GM13976 (cell line): ENCODE data around the gene BACH2.

Source experiments
- DNase-seq: peaks from one replicate; pipeline ENCODE4 v3.0.0; 2012; ENCODE audit warnings: low spot score
- CTCF ChIP-seq: IDR thresholded peaks from 2 replicates; pipeline ENCODE4 v1.5.1; 2012; ENCODE audit warnings: borderline replicate concordance, mild to moderate bottlenecking; ENCODE audit not compliant: insufficient read depth; ENCODE audit errors: extremely low read depth, missing control alignments, control extremely low read depth
- in situ Hi-C: fragments of 300-500 bp; cut with MboI; formaldehyde crosslinking; loops from one replicate; pipeline ENCODE4 v1.12.0; 2022; ENCODE audit warnings: low sequenced_read_pairs, mixed read lengths, inconsistent platforms; ENCODE audit not compliant: unreplicated experiment

The BACH2 gene

GRCh38 chr6:90048206-90048967 lies 248.3 kb downstream of the BACH2 start:
- in situ Hi-C loops, result no loop called here
- no peak for TF ChIP-seq CTCF
- no peak for DNase-seq

GRCh38 chr6:90045535-90045934 lies 251.1 kb downstream of the BACH2 start:
- in situ Hi-C loops, result no loop called here

GRCh38 chr6:90044833-90045381 lies 251.7 kb downstream of the BACH2 start:
- no peak for DNase-seq
- in situ Hi-C loops, result no loop called here
- TF ChIP-seq CTCF, result no peak

More at GRCh38 chr6:90045535-90045934, 251.1 kb downstream of the BACH2 start:
- no peak for TF ChIP-seq CTCF
- DNase-seq, result no peak

GRCh38 chr6:90044182-90044832 lies 252.3 kb downstream of the BACH2 start:
- in situ Hi-C loops, result no loop called here
- TF ChIP-seq CTCF, result no peak
- no peak for DNase-seq

GRCh38 chr6:90040931-90041330 lies 255.7 kb downstream of the BACH2 start:
- in situ Hi-C loops, result no loop called here
- DNase-seq, result no peak
- TF ChIP-seq CTCF, result no peak

GRCh38 chr6:90039911-90040310 lies 256.7 kb downstream of the BACH2 start:
- no peak for DNase-seq
- TF ChIP-seq CTCF, result no peak
- in situ Hi-C loops, result no loop called here
